Activated T-cell treated with anti-CD3 and anti-CD28 coated beads for 1 hour (primary cell): ENCODE data around the gene C2orf92.

Source experiments
- DNase-seq: peaks from one replicate; pipeline ENCODE4 v3.0.0-alpha.2; 2020; ENCODE audit warnings: low read depth

The C2orf92 gene

DNA sequence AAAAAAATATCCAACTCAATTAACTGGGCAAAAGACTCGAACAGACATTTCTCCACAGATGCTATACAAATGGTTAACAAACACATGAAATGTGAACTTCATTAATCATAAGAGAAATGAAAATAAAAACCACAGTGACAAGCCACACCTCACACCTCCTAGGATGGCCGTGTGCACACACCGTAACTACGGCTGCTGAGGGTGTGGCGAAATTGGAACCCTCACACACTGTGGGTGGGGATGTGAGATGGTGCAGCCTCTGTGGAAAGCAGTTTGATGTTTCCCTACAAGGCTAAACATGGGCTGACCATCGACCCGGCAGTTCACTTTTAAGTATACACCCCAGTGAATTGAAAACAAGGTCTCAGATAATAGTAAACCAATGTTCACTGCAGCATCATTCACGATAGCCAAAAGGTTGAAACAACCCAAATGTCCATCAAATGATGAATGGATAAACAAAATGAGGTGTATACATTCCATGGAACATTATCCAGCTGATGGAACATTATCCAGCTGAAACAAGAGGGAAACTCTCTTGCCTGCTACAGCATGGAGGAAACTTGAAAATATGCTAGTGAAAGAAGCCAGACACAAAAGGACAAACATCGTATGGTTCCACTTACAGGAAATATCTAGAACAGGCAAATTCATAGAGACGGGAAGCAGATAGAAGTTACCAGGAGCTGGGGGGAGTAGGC is 76.1 kb downstream of the C2orf92 start:
- DNase-seq = no peak

DNA sequence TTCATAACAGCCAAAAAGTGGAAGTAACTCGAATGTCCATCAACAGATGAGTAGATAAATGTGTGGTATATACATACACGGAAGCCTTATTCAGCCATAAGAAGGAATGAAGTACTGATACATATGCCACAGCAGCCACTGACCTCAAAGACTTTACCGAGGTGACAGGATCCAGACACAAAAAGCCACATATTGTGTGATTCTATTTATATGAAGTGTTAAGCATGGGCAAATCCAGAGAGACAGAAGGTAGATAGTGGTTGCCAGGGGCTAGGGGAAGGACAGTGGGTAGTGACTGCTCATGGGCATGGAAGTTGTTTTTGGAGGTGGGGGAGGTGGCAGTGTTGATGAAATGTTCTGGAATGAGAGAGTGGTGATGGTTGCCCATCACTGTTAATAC is 77.8 kb downstream of the C2orf92 start:
- DNase-seq = no peak

- DNase-seq = no peak
Measured at GRCh38 chr2:97747716-97748115, 78.2 kb downstream of the C2orf92 start.

- DNase-seq = no peak
Measured at GRCh38 chr2:97749581-97749980, 80.1 kb downstream of the C2orf92 start.

- DNase-seq = no peak
Measured at GRCh38 chr2:97750017-97750416, 80.5 kb downstream of the C2orf92 start.

GRCh38 chr2:97751752-97752151 is 82.2 kb downstream of the C2orf92 start:
- DNase-seq = no peak
